OCI-LY1 (cell line): ENCODE results near the gene AGTRAP.

Source experiments
- EZH2 ChIP-seq: fragments of 200-600 bp; sonication (generic), shearing (Covaris generic); IDR thresholded peaks from 2 replicates; pipeline ENCODE4 v1.8.0; 2017; ENCODE audit warnings: borderline replicate concordance, mixed run types, mild to moderate bottlenecking, antibody characterized with exemption, low read length, moderate library complexity, mixed read lengths
- TF ChIP-seq, protein P1 (sequence below): fragments of 200-600 bp; sonication (generic), shearing (Covaris generic); IDR thresholded peaks from 2 replicates; pipeline ENCODE4 v1.5.1; 2017; ENCODE audit warnings: mild to moderate bottlenecking, antibody characterized with exemption, low read length, moderate library complexity, mixed read lengths

- TF ChIP-seq, protein P1, sequence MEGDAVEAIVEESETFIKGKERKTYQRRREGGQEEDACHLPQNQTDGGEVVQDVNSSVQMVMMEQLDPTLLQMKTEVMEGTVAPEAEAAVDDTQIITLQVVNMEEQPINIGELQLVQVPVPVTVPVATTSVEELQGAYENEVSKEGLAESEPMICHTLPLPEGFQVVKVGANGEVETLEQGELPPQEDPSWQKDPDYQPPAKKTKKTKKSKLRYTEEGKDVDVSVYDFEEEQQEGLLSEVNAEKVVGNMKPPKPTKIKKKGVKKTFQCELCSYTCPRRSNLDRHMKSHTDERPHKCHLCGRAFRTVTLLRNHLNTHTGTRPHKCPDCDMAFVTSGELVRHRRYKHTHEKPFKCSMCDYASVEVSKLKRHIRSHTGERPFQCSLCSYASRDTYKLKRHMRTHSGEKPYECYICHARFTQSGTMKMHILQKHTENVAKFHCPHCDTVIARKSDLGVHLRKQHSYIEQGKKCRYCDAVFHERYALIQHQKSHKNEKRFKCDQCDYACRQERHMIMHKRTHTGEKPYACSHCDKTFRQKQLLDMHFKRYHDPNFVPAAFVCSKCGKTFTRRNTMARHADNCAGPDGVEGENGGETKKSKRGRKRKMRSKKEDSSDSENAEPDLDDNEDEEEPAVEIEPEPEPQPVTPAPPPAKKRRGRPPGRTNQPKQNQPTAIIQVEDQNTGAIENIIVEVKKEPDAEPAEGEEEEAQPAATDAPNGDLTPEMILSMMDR, result no peak
- TF ChIP-seq EZH2, result no peak
Observed at GRCh38 chr1:11799896-11800295, 64.0 kb downstream of the AGTRAP start.
